ENCODE results near the gene ZNF438. TPM values are rescaled to one million over a fixed set of nuclear protein-coding genes. Genes with fewer than 3 reads are reported as not detected.

ZNF438 gene
- total and polyA plus RNA-seq, 2 of the 8 experiments (the other 6 are each of a cell fraction or from before 2014, with no cell fraction given), result 0.95 to 1.7 TPM

DNA sequence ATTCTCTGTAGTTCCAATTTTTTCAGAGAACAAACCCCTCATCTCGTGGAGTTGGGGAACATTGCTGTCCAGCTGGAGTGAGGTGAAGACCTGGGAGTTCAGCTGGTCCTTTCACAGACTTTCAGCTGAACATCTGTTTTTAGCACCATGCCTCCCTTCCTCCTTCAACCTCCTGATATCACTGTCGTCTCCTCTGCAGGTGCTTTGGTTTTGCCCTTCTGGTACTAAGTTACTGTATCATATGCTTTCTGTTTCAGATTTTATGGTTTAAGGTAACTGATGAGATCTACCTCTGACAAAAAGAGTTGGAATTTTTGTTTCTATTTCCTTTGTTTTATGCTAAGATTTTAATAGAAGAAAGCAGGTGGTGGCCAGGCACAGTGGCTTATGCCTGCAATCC is 102.9 kb downstream of the ZNF438 start:
- no peak overlapping the region for H2BK5ac ChIP-seq (ENCODE audit: low read depth, low read length)
- no peak overlapping the region for H2BK120ac ChIP-seq (replicated peaks; ENCODE audit: low read depth, low read length)
- no peak overlapping the region for H3K27ac ChIP-seq (ENCODE audit: low read depth, low read length)
- H4K8ac ChIP-seq (ENCODE audit: extremely low read depth, insufficient read depth, low read length), result no peak overlapping the region
- H3K9ac ChIP-seq (replicated peaks in 1 of 4; ENCODE audit: extremely low read depth in 1 of 4, low read depth in 3 of 4, low read length in 3 of 4), result no peak overlapping the region
- H3K36me3 ChIP-seq (ENCODE audit: control insufficient read depth in 2 of 4, insufficient read depth in 4 of 4, low read length in 3 of 4), result peaks cover 0 to 12% (median 0%) of the 10 kb centered on the region in 4 experiments; a peak in 2 of 8 replicates
- ChIA-PET CTCF (ENCODE audit: partially characterized antibody) (no interaction called here), POLR2A (ENCODE audit: partially characterized antibody) (no interaction called here)
- no peak overlapping the region for H3K4ac ChIP-seq (replicated peaks; ENCODE audit: insufficient read length, low read depth, low read length)
- FAIRE-seq, result no peak
- no peak overlapping the region for H2BK15ac ChIP-seq (ENCODE audit: low read length)
- H3K14ac ChIP-seq (ENCODE audit: insufficient read length), result no peak overlapping the region
- no peaks in the 10 kb centered on the region for H3K79me1 ChIP-seq (ENCODE audit: low read depth, low read length)
- H3K4me2 ChIP-seq (ENCODE audit: insufficient read depth in 1 of 2, low read depth in 2 of 2, low read length in 2 of 2), result no peak overlapping the region
- TF ChIP-seq MAFK (IDR thresholded peaks at IDR 0.05; ENCODE audit: low read depth, low read length), result no peak
- TF ChIP-seq, protein P1, sequence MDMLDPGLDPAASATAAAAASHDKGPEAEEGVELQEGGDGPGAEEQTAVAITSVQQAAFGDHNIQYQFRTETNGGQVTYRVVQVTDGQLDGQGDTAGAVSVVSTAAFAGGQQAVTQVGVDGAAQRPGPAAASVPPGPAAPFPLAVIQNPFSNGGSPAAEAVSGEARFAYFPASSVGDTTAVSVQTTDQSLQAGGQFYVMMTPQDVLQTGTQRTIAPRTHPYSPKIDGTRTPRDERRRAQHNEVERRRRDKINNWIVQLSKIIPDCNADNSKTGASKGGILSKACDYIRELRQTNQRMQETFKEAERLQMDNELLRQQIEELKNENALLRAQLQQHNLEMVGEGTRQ (IDR thresholded peaks at IDR 0.05; ENCODE audit: low read length), result no peak
- TF ChIP-seq HDAC6 (IDR thresholded peaks at IDR 0.05; ENCODE audit: low read depth, low read length), result no peak
- TF ChIP-seq, protein P2, sequence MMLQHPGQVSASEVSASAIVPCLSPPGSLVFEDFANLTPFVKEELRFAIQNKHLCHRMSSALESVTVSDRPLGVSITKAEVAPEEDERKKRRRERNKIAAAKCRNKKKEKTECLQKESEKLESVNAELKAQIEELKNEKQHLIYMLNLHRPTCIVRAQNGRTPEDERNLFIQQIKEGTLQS (IDR thresholded peaks at IDR 0.05; ENCODE audit: insufficient read depth, low read depth, low read length), result no peak
- no peak for TF ChIP-seq TCF12 (IDR thresholded peaks at IDR 0.05; ENCODE audit: low read depth, low read length)
- TF ChIP-seq GTF2F1 (IDR thresholded peaks at IDR 0.05; ENCODE audit: borderline replicate concordance, low read depth, low read length), result no peak
- no peak for TF ChIP-seq KDM5A (IDR thresholded peaks at IDR 0.05; ENCODE audit: low read length)
- TF ChIP-seq SUZ12 (IDR thresholded peaks at IDR 0.05; ENCODE audit: low read length), result no peak
- no peak for TF ChIP-seq RAD21 (IDR thresholded peaks at IDR 0.05 in 1 of 2, conservative IDR thresholded peaks at IDR 0.05 in 1 of 2; ENCODE audit: low read depth in 2 of 2, low read length in 2 of 2)
- H3K23ac ChIP-seq (ENCODE audit: insufficient read length), result no peak overlapping the region
- no peak for DNase-seq (ENCODE audit: low read depth in 1 of 2, low spot score in 2 of 2)
- H2BK20ac ChIP-seq (ENCODE audit: low read length), result no peak overlapping the region
- no peak overlapping the region for H3K56ac ChIP-seq (replicated peaks; ENCODE audit: insufficient read length, low read depth, low read length)
- H4K91ac ChIP-seq (replicated peaks; ENCODE audit: insufficient read length, low read length), result no peak overlapping the region
- H3K4me3 ChIP-seq (ENCODE audit: extremely low read depth in 1 of 4, insufficient read depth in 2 of 4, low read depth in 3 of 4, low read length in 4 of 4), result no peak overlapping the region
- no peaks in the 10 kb centered on the region for H4K20me1 ChIP-seq (replicated peaks in 1 of 2; ENCODE audit: control insufficient read depth in 1 of 2, insufficient read depth in 2 of 2, low read length in 2 of 2)
- H3K4me1 ChIP-seq (replicated peaks in 1 of 4; ENCODE audit: control insufficient read depth in 3 of 4, insufficient read depth in 4 of 4, low read length in 3 of 4), result no peaks in the 10 kb centered on the region
- H3K23me2 ChIP-seq (ENCODE audit: low read depth, low read length), result no peaks in the 10 kb centered on the region
- H2AFZ ChIP-seq (ENCODE audit: low read length), result no peak overlapping the region
- no peak overlapping the region for H2AK5ac ChIP-seq (ENCODE audit: low read depth, low read length)
- no peak overlapping the region for H3K18ac ChIP-seq (ENCODE audit: extremely low read depth, low read length)
- H4K5ac ChIP-seq (ENCODE audit: insufficient read length, low read depth, low read length), result no peak overlapping the region
- H2BK12ac ChIP-seq (ENCODE audit: low read depth, low read length), result no peak overlapping the region
- no peaks in the 10 kb centered on the region for H3K27me3 ChIP-seq (replicated peaks in 1 of 4; ENCODE audit: control insufficient read depth in 3 of 4, extremely low read depth in 1 of 4, insufficient read depth in 3 of 4, low read length in 3 of 4)
- peaks cover 12 to 23% of the 10 kb centered on the region in 2 experiments for H3K9me3 ChIP-seq (ENCODE audit: insufficient read depth in 2 of 2, low read depth in 1 of 2, low read length in 1 of 2)
- WGBS, 2 experiments (ENCODE audit: extremely low coverage in 1 of 2, insufficient coverage in 1 of 2, insufficient read length in 1 of 2, insufficient replicate concordance in 2 of 2, low coverage in 1 of 2, low lambda C conversion rate in 2 of 2, missing lambda C conversion rate in 1 of 2), result 93% methylated on average over 2 of the region's 2 CpGs; no CpG with 5 or more reads in 1 of the 2 experiments
- no peaks in the 10 kb centered on the region for H3K79me2 ChIP-seq (ENCODE audit: control insufficient read depth in 1 of 2, insufficient read depth in 2 of 2, low read length in 2 of 2)
